GM18868 (cell line): ENCODE measurements around the gene DHRSX.
"Not testable (repeated sequence)": the region's sequence is repeated elsewhere in the genome, so short reads cannot be mapped to it uniquely, and the experiment has no call there.

Experiments used
- ATAC-seq: cut with Tn5 transposase; IDR thresholded peaks from one replicate; pipeline ENCODE4 v1.9.1; 2021; ENCODE audit warnings: mild to moderate bottlenecking, moderate library complexity; ENCODE audit not compliant: unreplicated experiment

Gene DHRSX

DNA sequence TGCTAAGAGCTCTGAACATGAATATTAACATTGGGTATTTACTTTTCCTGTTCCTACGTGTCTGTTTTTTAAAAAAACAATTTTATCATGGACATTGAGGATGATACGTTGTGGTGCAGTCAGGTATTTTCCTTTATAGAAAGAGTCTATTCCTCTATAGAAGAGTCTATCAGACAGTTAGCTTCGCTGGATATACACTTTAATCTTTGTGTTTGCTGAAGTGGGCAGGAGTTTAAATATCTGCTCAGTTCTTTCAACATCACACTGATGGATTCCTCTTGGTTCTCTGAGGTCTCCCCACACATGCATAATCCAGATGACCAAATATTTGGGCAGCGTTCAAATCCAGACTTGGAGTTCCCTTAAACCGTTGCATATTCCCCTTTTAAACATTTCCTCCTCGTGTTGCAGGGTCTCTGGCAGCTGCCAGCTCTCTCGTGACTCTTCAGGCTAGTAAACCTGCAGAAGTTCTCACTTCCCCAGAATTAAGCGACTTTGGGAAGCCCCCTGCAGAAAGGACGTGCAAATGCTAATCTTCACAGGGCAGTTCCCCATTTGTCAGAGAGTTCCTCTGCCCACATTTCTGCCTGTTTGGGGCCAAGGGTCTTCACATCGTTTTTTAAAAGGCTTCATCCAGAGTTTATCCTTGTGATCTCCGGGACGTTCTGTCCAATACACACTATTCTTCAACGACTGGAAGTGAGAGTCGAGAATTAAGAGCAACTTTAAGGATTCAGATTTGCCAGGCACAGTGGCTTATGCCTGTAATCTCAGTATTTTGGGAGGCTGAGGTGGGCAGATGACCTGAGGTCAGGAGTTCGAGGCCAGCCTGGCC lies 20.5 kb upstream of the DHRSX start:
- peak; percentile 87 for ATAC-seq

DNA sequence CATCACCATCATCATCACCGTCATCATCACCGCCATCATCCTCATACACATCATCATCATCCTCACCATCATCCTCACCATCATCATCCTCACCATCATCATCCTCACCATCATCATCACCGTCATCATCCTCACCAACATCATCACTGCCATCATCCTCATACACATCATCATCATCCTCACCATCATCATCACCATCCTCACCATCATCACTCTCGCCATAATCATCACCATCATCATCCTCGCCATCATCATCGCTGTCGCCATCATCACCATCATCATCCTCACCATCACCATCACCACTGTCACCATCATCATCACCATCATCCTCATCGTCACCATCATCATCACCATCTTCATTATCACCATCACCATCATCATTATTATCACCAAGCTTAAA lies 19.8 kb upstream of the DHRSX start:
- no peak for ATAC-seq

DNA sequence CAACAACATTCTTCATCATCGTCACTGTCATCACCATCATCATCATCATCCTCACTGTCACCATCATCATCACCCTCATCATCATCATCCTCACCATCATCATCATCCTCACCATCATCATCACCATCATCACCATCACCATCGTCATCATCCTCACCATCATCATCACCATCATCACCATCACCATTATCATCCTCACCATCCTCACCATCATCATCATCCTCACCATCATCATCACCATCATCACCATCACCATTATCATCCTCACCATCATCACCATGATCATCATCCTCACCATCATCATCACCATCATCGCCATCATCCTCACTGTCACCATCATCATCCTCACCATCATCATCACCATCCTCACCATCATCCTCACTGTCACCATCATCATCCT lies 18.9 kb upstream of the DHRSX start:
- not testable (repeated sequence) for ATAC-seq

DNA sequence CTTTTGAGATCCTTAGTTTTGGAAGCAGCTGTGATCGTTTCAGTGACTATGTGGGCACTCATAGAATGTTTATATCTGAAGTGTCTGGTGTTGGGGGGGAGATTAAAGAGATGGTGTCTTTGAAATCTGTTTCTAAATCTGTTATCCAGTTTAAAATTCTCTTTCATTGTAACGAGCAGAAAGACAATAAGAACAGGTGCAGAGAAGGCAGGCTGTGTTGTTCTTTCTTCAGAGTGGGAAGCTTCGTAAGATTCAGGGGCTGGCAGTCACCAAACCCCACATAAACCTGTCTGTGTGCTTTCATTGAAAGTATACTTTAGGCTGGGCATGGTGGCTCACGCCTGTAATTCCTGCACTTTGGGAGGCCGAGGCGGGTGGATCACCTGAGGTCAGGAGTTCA lies 16.3 kb upstream of the DHRSX start:
- peak; percentile 1 for ATAC-seq

- ATAC-seq, result peak; percentile 52
These were observed 15.8 kb upstream of the DHRSX start for GRCh38 chrX:2516623-2517022.

DNA sequence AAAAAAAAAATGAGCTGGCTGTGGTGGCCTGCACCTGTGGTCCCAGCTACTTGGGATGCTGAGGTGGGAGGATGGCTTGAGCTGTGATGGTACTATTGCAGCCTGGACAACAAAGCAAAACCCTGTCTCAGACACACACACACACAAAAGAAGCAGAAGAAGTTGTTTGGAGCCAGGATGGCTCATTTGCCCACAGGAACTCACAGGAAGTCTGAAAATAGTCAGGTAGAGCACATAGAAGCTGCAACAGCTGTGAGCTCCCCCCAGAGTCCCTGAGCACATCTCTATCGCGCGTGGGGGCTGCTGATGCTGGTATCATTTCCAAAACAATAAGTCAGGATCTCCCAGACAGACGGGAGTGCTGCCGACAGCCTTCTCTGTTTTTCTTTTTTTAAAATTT lies 13.4 kb upstream of the DHRSX start:
- ATAC-seq, result peak; percentile 26

DNA sequence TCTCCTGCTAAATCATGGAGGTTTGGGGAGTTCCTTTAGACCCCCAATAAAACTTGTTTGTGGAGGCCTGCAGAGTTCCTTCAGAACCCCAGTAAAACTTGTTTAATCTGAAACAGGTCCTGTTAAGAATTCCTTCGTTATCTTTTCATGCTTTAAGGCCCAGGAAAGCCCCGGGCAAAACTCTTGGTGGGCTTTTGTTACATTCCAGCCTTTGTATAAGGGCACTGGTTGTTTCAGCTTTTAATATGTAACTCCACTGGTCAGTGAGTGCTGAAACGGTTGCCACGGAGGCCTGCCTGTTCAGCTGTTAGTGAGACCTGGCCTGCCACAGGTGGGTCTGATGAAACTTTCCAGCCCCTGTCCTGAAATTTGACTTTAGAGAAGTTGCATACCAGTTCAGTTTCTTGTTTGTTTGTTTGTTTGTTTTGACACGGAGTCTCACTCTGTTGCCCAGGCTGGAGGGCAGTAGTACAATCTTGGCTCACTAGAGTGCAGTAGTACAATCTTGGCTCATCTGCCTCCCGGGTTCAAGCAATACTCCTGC lies 12.4 kb upstream of the DHRSX start:
- ATAC-seq, result no peak

DNA sequence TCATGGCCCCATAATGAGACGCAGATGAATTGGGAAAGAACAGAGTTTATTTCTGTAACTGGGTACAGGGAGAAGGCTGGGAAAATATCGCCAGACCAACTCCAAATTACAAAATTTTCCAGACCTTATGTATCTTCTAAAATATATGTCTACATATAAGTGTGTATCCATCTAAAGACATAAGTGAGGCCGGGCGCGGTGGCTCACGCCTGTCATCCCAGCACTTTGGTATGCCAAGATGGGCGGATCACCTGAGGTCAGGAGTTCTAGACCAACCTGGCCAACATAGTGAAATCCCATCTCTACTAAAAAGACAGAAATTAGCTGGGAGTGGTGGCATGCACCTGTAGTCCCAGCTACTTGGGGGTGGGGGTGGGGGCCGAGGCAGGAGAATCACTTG lies 11.7 kb upstream of the DHRSX start:
- no peak for ATAC-seq

- ATAC-seq, result no peak
These were observed 10.6 kb upstream of the DHRSX start for GRCh38 chrX:2511326-2511725.

DNA sequence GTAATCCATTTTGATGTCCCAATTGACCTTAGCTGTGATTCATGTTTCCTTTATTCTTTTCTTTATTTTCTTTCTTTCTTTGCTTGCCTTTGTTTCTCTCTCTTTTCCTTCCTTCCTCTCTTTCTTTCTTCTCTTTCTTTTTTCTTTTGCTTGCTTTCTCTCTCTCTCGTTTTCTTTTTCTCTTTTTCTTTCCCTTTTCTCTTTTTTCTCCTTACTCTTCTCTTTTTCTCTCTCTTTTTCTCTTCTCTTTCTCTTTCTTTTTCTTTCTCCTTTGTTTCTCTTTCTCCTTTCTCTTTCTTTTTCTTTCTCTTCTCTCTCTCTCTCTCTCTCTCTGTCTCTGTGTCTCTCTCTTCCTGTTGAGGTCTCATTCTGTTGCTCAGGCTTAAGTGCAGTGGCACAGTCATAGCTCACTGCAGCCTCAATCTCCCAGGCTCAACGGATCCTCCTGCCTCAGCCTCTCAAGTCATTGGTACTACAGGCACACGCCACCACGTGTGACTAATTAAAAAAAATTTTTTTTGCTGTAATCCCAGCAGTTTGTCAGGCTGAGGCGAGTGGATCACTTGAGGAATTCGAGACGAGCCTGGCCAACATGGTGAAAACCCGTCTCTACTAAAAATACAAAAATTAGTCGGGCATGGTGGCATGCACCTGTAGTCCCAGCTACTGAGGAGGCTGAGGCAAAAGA lies 8.0 kb upstream of the DHRSX start:
- no peak for ATAC-seq

GRCh38 chrX:2507904-2508627 lies 7.3 kb upstream of the DHRSX start:
- ATAC-seq, result no peak

DNA sequence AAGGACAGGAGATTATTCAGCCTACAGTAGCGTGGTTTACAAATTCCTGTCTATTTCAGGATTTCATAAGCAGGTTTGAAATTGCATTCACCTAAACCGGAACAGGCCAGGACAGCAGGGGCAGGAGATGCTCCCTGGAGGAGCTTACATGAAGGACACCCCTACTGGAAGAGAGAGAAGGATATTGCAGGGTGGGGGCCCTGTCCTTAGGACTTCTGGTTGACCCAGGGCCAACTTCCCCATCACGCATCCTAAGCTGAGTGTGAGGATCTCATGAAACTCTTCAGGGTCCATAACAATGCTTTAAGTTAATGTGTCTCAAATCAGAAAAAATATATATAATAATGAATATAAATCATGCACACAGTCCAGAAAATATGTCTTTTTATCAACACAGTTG lies 6.4 kb upstream of the DHRSX start:
- ATAC-seq, result no peak

DNA sequence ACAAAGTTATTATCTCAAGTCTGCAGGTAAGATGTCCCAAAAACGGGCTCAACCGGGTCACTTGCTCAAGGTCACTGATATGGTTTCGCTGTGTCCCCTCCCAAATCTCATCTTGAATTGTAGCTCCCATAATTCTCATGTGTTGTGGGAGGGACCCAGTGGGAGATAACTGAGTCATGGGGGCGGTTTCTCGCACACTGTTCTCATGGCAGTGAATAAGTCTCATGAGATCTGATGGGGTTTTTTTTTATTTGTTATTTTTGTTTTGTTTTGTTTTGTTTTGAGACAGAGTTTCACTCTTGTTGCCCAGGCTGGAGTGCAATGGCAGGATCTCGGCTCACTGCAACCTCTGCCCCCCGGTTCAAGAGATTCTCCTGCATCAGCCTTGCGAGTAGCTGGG lies 4.6 kb upstream of the DHRSX start:
- ATAC-seq, result not testable (repeated sequence)

DNA sequence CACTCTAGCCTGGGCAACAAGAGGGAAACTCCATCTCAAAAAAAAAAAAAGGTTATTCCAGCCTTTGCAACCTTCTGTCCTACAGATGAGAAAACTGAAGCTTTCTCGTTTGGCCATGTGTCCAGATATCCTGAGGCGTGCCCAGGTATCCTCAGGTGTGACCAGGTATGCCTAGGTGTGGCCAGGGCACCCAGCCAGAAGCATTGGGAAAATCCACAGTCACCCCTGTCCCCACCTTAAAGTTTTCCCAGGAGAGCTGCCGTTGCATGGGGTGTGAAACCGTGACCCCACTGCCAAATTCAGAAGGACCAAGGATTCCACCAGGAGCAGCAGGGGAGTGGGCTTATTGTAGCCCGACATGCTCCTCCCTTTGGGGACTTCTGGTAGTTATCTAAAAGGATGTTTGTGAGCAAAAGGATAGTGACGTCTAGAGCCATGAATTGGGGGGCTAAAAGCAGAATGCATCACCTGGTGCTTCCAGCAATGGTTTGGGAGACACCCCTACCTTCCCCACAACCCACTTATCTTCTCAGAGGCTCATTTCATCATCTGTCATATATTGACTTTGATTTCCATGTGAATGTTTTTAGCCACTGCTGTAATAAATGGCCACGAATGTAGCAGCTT lies 4.0 kb upstream of the DHRSX start:
- ATAC-seq, result no peak

DNA sequence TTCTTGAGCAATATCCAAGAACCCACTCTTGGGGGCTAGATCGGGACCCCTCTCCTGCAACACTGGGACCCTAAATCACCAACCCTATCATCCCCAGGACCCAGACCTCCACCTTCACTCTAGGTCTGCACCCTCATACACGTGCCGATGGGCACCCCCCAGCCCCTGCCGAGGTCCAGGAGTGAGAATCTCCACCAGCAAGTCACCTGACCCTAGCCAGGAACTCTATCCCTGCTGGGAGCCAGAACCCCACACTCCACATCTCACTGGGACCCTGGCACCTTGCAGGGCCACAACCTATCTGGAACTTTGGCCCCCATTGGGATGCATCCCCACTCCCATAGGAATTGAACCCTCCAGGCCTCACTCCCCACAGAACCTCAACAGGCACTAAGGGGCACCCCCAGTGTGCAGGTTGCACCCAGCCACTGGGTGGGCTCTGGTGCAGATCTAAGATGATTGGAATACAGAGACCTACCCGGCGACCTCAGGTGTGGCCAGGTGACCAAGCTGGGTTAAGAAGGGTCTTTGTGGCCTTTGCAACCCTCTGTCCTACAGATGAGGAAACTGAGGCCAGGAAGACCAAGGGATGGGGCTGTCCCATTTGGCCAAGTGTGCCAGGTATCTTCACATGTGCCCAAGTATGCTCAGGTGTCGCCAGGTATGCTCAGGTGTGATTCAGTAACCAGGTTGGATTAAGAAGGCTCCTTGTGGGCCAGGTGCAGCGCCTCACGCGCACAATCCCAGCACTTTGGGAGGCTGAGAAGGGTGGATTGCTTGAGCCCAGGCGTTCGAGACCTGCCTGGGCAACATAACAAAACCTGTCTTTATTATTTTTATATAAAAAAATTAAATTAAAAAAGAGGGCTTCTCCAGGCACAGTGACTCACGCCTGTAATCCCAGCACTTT lies 3.1 kb upstream of the DHRSX start:
- ATAC-seq, result no peak

DNA sequence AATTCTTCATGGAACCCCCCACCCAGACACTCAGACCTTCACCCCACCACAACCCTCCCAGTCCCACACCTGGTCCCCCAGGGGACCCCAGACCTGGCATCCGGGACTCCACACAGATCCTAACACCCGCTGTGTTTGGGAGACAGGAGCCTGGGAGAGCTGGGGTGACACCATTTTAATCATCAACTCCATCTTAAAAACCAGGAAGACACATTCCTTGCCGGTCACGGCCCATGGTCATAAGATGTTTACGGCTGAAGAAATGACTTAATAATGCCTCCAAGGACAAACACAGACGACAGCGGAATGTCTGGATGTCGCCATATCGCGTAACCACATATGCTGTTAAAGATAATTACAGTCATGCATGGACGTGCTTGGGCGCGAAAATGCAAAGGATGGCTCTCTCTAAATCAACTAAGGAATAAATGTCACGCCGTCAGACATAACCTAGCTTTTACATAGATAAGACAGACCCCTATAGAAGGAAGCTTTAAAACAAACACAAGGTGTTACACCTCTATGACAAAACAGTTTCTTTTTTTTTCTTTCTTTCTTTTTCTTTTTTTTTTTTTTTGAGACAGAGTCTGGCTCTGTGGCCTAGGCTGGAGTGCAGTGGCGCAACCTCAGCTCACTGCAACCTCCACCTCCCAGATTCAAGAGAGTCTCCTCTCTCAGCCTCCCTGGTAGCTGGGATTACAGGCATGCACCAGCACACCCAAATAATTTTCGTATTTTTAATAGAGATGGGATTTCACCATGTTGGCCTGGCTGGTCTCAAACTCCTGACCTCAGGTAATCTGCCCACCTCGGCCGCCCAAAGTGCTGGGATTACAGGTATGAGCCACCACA lies 2.1 kb upstream of the DHRSX start:
- no peak for ATAC-seq

- no peak for ATAC-seq
These were observed 1.4 kb upstream of the DHRSX start for GRCh38 chrX:2502120-2502667.

- no peak for ATAC-seq
These were observed 855 bp upstream of the DHRSX start for GRCh38 chrX:2501559-2502102.
